GM18511 (cell line): ENCODE data around the gene SLC9A9.
"Not testable (repeated sequence)": the region's sequence is repeated elsewhere in the genome, so short reads cannot be mapped to it uniquely, and the experiment has no call there.

ENCODE experiments used
- ATAC-seq: cut with Tn5 transposase; IDR thresholded peaks from one replicate; pipeline ENCODE4 v1.9.1; 2021; ENCODE audit warnings: mild to moderate bottlenecking, moderate library complexity; ENCODE audit not compliant: unreplicated experiment

Gene SLC9A9

GRCh38 chr3:143476965-143477640 is 371.2 kb downstream of the SLC9A9 start:
- no peak for ATAC-seq

DNA sequence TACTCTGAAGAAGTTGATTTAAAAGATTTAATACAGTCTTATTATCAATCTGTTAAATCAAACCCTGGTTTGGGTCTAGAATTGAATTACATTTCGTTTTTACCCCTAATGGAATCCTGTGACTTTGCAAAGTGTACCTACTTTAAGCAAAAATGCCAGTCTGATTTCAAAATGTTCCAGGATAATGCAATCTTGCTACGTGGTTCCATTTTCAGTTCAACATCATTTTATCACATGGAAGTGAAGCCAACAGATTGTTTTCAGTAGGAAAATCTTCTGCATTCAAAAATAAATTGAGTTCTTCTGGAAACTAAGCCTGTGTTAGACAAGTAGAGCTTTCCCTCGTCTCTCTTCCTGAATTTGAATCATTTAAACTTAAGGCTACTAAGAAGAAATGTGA is 372.3 kb downstream of the SLC9A9 start:
- ATAC-seq = no peak

GRCh38 chr3:143472731-143473523 is 375.3 kb downstream of the SLC9A9 start:
- no peak for ATAC-seq

DNA sequence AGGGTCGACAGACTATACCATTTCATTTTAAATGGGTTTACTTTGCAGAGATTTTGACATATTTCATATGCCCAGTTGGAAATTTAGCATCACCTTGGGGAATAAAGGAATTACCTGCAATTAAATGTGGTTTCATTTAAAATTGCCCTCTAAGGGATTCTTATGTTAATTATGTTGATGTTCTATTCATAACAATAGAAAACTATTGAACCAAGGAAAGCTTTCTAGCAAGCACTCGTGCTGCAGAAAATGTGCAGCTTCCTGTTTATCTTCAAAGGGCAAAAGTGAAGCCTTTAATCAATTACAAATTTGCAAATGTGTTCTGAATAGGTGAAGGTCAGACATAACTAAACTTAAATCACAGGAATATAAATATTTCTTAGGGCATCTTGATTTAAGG is 376.6 kb downstream of the SLC9A9 start:
- no peak for ATAC-seq

DNA sequence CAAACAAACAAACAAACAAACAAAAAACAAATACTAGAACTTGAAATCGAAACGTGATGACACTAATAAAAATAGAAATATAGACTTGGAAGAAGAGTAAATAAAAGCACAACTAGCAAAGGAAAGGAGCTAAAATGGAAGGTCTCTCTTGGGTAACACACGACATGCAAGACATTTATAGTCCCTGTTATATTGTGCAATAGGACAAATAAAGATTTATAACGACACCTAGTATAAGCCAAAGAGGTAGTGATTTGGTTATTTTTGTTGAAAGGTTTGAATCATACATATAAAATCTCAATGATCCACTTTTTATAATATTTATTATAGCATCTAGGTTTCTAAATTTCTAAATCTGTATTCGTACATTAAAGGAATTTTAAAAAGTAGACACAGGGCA is 379.1 kb downstream of the SLC9A9 start:
- no peak for ATAC-seq

DNA sequence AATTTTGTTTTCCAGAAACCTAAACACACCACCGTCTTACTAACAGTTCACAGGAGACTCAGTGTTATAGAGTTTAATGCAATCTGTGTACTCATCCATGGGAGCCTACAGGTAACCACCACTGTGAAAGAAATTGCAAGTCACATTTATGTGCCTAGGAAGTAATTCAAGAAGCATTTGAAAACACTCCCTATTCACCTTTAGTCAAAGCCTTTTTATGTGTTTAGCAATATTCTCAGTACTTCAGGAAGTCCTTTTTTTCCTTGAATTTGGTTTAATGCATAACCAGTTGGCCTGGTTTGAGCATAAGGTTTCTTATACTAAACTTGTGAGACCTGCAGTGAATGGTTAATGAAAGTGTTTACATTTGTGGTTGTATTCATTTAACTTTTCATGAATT is 382.6 kb downstream of the SLC9A9 start:
- no peak for ATAC-seq

DNA sequence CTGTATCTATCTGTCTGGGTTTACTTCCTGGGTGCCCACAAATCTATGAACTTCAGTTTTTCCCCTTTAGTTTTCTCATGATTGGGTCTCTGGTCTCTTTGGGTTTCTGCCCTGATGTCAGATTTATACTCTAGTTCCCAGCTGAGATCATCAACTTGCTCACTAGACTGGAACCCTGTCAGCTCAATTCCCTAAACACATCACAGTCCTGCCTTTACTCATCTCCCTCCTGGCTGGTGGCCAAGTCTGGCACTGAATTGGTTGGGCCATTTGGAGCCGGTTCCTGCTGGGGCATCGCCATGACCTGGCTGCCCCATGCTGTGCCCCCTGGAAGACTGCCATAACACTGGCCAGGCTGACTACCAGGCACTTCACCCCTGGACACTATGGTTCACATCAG is 383.4 kb downstream of the SLC9A9 start:
- no peak for ATAC-seq

GRCh38 chr3:143455480-143455879 is 392.8 kb downstream of the SLC9A9 start:
- no peak for ATAC-seq

GRCh38 chr3:143450632-143451031 is 397.6 kb downstream of the SLC9A9 start:
- ATAC-seq = no peak

- no peak for ATAC-seq
These were observed 400.8 kb downstream of the SLC9A9 start for GRCh38 chr3:143447491-143447890.

DNA sequence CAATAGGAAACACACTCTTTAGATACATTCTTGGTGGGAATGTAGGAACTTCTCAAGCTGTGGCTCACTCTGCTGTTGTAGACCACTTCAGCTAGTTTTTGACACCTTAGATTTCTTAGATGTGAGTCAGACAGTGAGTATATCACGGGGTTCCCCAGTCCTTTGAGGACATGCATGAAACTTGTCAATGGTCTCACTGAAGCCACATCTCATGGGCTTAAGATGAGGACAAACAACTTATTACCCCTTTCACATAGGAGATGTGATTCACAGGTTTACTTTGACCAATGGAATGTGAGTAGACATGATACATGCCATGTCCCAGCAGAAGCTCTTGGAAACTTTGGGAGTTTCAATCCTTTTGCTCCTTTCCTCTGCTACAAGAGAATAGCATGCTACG is 403.1 kb downstream of the SLC9A9 start:
- ATAC-seq = peak; percentile 91

DNA sequence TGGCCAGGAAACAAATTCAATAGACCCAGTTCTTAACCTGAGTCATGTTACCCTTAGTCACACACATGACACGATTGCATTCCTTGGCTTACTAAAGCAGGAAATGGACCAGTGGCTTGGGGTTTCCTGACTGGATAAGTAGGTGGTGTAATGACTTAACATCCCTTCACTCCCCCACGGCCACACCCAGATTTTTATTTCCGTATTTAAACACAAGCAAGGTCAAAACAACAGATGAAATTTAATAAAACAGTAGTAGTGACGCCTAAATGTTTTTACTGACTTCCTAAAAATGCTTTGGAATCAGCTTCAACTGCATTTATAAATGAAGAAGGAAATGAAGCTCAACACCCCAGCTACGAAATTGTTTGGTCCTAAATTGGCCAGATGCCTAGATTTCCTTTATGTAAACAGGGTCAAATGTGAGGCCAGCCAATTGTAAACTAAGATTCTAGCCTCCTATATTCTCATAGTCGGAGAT is 404.4 kb downstream of the SLC9A9 start:
- no peak for ATAC-seq

DNA sequence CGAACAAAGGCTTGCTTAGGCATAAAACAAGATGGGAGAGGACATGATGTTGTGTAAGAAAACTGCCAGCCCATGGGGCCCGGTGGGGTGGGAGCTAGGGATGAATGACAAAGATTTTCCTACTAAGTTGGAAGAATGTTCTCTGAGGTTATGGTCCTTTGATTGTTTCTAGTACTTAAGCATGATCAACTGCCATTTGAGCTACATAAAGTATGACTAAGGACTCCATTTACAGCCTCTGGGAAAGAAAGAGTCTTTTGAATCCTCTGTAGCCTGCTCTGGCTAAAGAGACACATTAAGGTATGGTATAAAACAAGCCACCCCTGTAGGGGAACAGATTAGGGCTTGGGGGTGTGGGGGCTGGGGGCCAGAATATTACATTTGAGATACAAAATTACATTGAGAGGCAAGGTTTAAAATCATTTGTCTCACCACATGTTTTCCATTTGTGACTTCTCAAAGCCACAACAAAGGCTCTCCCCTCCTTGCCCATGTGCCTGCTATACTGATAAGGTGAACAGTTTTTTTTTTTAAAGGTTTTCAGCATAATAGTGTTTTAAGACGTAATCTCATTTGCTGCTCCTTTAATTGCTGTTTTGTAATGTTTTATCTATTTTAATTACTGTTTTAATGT is 405.3 kb downstream of the SLC9A9 start:
- no peak for ATAC-seq

DNA sequence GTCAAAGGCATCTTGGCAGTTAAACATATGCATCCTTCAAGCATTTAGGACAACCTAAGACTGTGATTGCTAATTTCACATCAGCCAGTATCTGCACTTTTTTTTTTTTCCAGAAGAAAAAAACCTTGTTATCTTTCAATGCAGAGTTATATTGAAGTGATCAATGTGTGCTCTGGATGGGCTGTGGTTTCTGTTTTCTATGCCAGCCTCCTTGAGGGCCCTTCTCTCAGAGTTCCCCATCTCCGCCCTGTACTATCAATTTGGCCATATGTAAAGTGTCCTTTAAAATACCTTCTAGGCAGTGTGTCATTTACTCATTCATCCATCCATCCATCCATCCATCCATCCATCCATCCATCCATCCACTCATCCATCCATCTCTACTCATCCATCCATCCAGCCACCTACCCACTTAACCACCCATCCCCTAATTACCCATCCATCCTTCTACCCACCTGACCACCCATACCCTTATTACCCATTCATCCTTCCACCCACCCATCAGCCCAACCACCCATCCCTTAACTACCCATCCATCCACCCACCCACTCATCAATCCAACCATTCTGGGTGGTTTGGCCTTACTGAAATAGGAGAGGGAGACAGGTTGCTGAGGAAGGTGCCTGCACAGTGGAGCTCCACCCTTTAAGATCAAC is 406.6 kb downstream of the SLC9A9 start:
- no peak for ATAC-seq

DNA sequence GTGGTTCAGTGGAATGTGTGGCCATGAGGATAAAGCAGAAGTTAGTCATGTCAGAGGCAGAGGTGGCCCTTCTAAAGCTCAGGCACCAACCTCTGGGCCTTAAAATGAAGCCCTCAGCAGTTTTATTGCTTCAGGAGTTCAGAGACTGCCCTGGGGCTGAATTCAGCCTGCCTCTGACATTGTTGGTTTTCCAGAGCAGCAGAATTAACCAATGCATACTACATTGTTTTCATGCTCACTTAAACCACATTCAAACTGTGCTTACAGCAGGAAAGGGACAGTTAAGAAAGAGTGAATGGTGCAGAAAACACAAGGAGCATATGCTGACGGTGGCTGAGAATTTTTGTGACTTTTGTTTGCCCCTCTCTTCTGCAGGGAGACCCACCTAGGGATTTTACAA is 408.5 kb downstream of the SLC9A9 start:
- ATAC-seq = no peak

GRCh38 chr3:143437405-143437804 is 410.9 kb downstream of the SLC9A9 start:
- ATAC-seq = no peak

- ATAC-seq = no peak
These were observed 411.9 kb downstream of the SLC9A9 start for GRCh38 chr3:143436231-143436930.

DNA sequence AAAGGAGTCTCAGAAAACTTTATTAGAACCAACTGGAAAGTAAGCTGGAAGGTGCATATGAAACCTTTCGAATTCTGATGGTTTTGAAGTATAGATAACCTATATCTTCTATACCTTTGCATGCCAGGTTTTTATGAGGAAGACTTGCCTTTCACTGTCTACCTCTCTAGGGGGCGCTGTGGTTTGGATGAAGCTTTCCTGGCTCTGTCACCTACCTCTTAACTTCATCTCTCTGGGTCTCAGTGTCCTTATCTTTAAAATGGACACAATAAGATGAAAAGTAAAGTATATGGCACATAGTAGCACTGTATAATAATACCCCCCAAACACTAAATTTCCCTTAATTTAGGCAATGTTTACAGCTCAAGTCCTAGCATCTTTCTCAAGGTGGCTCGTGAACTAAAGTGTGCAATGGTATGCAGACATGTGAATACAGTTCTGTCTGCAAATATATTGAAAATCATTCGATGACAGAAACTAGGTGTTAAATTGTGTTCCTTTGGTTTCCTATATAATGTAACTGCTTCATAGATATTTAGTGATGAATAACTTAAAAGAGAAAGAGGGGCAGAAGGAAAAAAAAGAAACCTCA is 414.4 kb downstream of the SLC9A9 start:
- ATAC-seq = no peak

GRCh38 chr3:143431298-143431697 is 417.0 kb downstream of the SLC9A9 start:
- ATAC-seq = not testable (repeated sequence)

DNA sequence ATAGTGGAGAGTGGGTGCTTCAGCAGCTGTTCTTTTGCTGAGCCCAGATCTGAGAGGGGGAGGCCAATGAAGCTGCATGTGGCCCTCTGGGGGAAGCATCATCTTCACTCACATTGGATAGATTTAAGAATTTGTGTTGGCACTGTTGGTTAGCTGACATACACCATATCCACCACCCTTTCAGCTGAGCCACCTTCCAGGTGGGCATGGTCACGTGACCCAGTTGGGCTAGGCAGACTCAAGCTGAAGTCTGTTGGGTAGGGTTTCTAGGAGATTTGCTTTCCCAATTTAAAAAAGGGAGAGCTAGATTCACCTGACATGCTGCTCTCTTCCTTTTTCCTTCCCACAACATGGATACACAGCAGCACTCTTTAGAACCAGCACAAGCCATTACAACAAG is 417.7 kb downstream of the SLC9A9 start:
- ATAC-seq = no peak
